GM18502 (cell line): ENCODE data around the gene ZNF891.

ENCODE experiments used
- ATAC-seq: cut with Tn5 transposase; IDR thresholded peaks from one replicate; pipeline ENCODE4 v1.9.1; 2021; ENCODE audit warnings: mild to moderate bottlenecking; ENCODE audit not compliant: unreplicated experiment, poor library complexity

Gene ZNF891

GRCh38 chr12:133130038-133130807 is at the start of gene ZNF891, which contains the start of gene ZNF10:
Gene ZNF891, minus strand, starts transcription at chr12:133130274. Its CDS starts 8,356 bp downstream, at chr12:133121918.
Gene ZNF10, plus strand, starts transcription at chr12:133130627. Its CDS starts 13,866 bp downstream, at chr12:133144493.
- ATAC-seq, result peak; percentile 95

GRCh38 chr12:133174901-133175300 is 44.8 kb upstream of the ZNF891 start:
- ATAC-seq, result no peak

GRCh38 chr12:133172491-133172890 is 42.4 kb upstream of the ZNF891 start:
- ATAC-seq, result no peak

- no peak for ATAC-seq
These were observed 35.7 kb upstream of the ZNF891 start for GRCh38 chr12:133165776-133166175.

- no peak for ATAC-seq
These were observed 26.1 kb upstream of the ZNF891 start for GRCh38 chr12:133156125-133156690.

- ATAC-seq, result no peak
These were observed 15.9 kb upstream of the ZNF891 start for GRCh38 chr12:133145981-133146380.

GRCh38 chr12:133135747-133136146 is 5.7 kb upstream of the ZNF891 start:
- no peak for ATAC-seq

- ATAC-seq, result peak; percentile 7
These were observed 694 bp upstream of the ZNF891 start for GRCh38 chr12:133130808-133131128.

- no peak for ATAC-seq
These were observed 571 bp downstream of the ZNF891 start for GRCh38 chr12:133129368-133130037.

GRCh38 chr12:133124674-133125073 is 5.4 kb downstream of the ZNF891 start:
- no peak for ATAC-seq

- no peak for ATAC-seq
These were observed 9.5 kb downstream of the ZNF891 start for GRCh38 chr12:133120385-133121191.

GRCh38 chr12:133108150-133108549 is 21.9 kb downstream of the ZNF891 start:
- ATAC-seq, result no peak

- ATAC-seq, result no peak
These were observed 23.0 kb downstream of the ZNF891 start for GRCh38 chr12:133107121-133107520.

GRCh38 chr12:133106253-133106652 is 23.8 kb downstream of the ZNF891 start:
- ATAC-seq, result no peak

GRCh38 chr12:133105620-133106019 is 24.5 kb downstream of the ZNF891 start:
- no peak for ATAC-seq

GRCh38 chr12:133083345-133083744 is 46.7 kb downstream of the ZNF891 start:
- ATAC-seq, result no peak

- ATAC-seq, result no peak
These were observed 48.8 kb downstream of the ZNF891 start for GRCh38 chr12:133081159-133081780.

- ATAC-seq, result peak; percentile 75
These were observed 49.5 kb downstream of the ZNF891 start, which contains the start of gene ZNF140 for GRCh38 chr12:133080368-133081158. Gene ZNF140, plus strand, starts transcription at chr12:133080923. Its CDS starts 398 bp downstream, at chr12:133081321.

- ATAC-seq, result peak; percentile 78
These were observed 50.1 kb downstream of the ZNF891 start for GRCh38 chr12:133080026-133080367.
